Measurements from ENCODE around the gene JARID2. TPM values are rescaled to one million over a fixed set of nuclear protein-coding genes. Genes with fewer than 3 reads are reported as not detected.
A peak's percentile ranks its signal among the peaks of the same experiment; 100 is the strongest.

JARID2 gene
- total and polyA plus RNA-seq, 2 of the 13 experiments (the other 11 are each of a cell fraction or from before 2014, with no cell fraction given) = 7.5 to 10.3 TPM

GRCh38 chr6:15491255-15491985 lies 245.6 kb downstream of the JARID2 start (continued):
- TF ChIP-seq HNF1B (CRISPR knock-in tag; IDR thresholded peaks at IDR 0.05) = 0 out of 2 replicates have a peak, but pooled peaks have one; percentile 26
- TF ChIP-seq BCL6 (CRISPR knock-in tag; IDR thresholded peaks at IDR 0.05) = peak; percentile 93
- no peak for TF ChIP-seq ZNF282 (IDR thresholded peaks at IDR 0.05; ENCODE audit: partially characterized antibody)
- TF ChIP-seq RAD21 (CRISPR knock-in tag; IDR thresholded peaks at IDR 0.05) = peak; percentile 80
- peak; percentile 49 for TF ChIP-seq NR2F6 (IDR thresholded peaks at IDR 0.05)
- TF ChIP-seq NR2F6 (CRISPR knock-in tag; IDR thresholded peaks at IDR 0.05) = no peak
- TF ChIP-seq GATAD1 (CRISPR knock-in tag; IDR thresholded peaks at IDR 0.05) = 0 out of 2 replicates have a peak, but pooled peaks have one; percentile 33
- TF ChIP-seq ZFP36L1 (CRISPR knock-in tag; IDR thresholded peaks at IDR 0.05) = no peak
- peak; percentile 32; the same call in 1 of the 2 replicates for TF ChIP-seq ATF7-NPFF (CRISPR knock-in tag; IDR thresholded peaks at IDR 0.05; ENCODE audit: low read depth)
- TF ChIP-seq SPEN (CRISPR knock-in tag; IDR thresholded peaks at IDR 0.05; ENCODE audit: low read depth) = 0 out of 2 replicates have a peak, but pooled peaks have one; percentile 28
- TF ChIP-seq, protein P1, sequence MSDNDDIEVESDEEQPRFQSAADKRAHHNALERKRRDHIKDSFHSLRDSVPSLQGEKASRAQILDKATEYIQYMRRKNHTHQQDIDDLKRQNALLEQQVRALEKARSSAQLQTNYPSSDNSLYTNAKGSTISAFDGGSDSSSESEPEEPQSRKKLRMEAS (IDR thresholded peaks at IDR 0.05) = peak; percentile 16; the same call in 1 of the 2 replicates
- TF ChIP-seq SMAD1 (CRISPR knock-in tag; IDR thresholded peaks at IDR 0.05; ENCODE audit: borderline replicate concordance, low read depth) = no peak
- no peak for TF ChIP-seq ZFP91 (CRISPR knock-in tag; IDR thresholded peaks at IDR 0.05; ENCODE audit: borderline replicate concordance)
- TF ChIP-seq MEF2D (CRISPR knock-in tag; IDR thresholded peaks at IDR 0.05) = no peak; the same call in 1 of the 2 replicates
- peak; percentile 14; the same call in 1 of the 2 replicates for TF ChIP-seq THAP11 (CRISPR knock-in tag; IDR thresholded peaks at IDR 0.05)
- TF ChIP-seq ZNF460 (CRISPR knock-in tag; IDR thresholded peaks at IDR 0.05; ENCODE audit: borderline replicate concordance) = no peak
- TF ChIP-seq, protein P2, sequence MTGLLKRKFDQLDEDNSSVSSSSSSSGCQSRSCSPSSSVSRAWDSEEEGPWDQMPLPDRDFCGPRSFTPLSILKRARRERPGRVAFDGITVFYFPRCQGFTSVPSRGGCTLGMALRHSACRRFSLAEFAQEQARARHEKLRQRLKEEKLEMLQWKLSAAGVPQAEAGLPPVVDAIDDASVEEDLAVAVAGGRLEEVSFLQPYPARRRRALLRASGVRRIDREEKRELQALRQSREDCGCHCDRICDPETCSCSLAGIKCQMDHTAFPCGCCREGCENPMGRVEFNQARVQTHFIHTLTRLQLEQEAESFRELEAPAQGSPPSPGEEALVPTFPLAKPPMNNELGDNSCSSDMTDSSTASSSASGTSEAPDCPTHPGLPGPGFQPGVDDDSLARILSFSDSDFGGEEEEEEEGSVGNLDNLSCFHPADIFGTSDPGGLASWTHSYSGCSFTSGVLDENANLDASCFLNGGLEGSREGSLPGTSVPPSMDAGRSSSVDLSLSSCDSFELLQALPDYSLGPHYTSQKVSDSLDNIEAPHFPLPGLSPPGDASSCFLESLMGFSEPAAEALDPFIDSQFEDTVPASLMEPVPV (CRISPR knock-in tag; IDR thresholded peaks at IDR 0.05) = 0 out of 2 replicates have a peak, but pooled peaks have one; percentile 33
- peak; percentile 95 for TF ChIP-seq ZBED4 (CRISPR knock-in tag; IDR thresholded peaks at IDR 0.05; ENCODE audit: borderline replicate concordance)
- TF ChIP-seq, protein P3, sequence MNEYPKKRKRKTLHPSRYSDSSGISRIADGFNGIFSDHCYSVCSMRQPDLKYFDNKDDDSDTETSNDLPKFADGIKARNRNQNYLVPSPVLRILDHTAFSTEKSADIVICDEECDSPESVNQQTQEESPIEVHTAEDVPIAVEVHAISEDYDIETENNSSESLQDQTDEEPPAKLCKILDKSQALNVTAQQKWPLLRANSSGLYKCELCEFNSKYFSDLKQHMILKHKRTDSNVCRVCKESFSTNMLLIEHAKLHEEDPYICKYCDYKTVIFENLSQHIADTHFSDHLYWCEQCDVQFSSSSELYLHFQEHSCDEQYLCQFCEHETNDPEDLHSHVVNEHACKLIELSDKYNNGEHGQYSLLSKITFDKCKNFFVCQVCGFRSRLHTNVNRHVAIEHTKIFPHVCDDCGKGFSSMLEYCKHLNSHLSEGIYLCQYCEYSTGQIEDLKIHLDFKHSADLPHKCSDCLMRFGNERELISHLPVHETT (CRISPR knock-in tag; conservative IDR thresholded peaks at IDR 0.05) = 0 out of 2 replicates have a peak, but pooled peaks have one; percentile 38

Measured in HepG2 (cell line).